IPS DF 4.7 (cell line): Measurements from ENCODE around the gene LDLRAD4.
A peak's percentile ranks its signal among the peaks of the same experiment; 100 is the strongest.
"Not testable (repeated sequence)": the region's sequence is repeated elsewhere in the genome, so short reads cannot be mapped to it uniquely, and the experiment has no call there.

Experiments used
- DNase-seq: peaks from one replicate; pipeline ENCODE4 v3.0.0-alpha.2; 2013; ENCODE audit warnings: low spot score; ENCODE audit errors: extremely low read depth

LDLRAD4 gene

GRCh38 chr18:13481331-13481730 is 262.8 kb downstream of the LDLRAD4 start:
- no peak for DNase-seq

DNA sequence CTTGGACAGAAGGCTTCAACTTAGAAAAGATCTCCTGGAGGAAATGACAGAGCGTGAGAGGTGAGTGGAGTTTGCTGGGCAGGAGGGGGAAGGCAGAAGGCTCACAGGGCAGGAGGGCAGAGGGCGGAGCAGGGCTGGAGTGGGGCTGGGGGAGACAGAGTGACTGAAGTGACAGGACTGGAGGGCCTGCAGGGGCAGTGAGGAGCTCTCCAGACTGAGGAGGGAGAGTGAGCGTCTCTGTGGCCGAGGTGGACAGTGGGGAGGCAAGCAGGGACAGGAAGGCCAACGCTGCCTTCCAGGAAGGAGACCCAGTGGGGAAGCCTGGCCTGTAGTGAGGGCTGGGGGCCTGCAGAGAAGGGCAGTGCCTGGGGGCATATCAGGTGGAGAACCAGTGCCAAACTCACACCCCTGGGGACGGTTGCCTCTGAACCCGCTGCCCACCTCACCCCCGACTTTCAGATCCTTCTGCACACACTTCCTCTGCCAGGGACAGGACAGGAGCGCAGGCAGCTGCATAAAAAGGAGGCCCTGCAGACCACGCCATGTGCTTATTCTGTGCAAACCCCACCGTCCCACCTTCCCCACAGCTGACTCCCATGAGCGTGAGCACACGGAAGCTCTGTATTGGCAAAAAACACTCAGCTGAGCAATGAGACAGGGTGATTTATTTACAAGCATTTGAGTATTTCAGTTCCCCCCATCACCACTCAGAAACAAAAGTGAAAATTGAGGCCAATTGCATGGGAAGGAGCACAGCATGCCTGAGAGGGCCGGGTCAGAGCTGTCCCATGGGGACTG is 263.5 kb downstream of the LDLRAD4 start:
- no peak for DNase-seq

DNA sequence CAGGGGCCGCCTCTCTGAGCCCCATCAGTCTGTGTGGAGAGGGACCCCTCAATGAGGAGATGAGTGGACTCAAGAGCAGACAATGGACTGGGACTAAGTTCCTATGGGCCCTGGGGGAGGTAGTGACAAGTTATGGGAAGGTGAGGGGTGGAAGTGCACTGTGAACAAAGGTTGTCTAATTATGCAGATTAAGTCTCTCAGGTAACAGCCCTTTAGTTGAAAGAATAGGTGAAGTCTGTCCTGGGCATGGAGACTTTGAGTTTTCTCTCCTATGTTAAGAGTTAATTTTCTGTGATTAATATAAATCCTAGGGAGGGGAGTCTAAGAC is 264.0 kb downstream of the LDLRAD4 start:
- no peak for DNase-seq

DNA sequence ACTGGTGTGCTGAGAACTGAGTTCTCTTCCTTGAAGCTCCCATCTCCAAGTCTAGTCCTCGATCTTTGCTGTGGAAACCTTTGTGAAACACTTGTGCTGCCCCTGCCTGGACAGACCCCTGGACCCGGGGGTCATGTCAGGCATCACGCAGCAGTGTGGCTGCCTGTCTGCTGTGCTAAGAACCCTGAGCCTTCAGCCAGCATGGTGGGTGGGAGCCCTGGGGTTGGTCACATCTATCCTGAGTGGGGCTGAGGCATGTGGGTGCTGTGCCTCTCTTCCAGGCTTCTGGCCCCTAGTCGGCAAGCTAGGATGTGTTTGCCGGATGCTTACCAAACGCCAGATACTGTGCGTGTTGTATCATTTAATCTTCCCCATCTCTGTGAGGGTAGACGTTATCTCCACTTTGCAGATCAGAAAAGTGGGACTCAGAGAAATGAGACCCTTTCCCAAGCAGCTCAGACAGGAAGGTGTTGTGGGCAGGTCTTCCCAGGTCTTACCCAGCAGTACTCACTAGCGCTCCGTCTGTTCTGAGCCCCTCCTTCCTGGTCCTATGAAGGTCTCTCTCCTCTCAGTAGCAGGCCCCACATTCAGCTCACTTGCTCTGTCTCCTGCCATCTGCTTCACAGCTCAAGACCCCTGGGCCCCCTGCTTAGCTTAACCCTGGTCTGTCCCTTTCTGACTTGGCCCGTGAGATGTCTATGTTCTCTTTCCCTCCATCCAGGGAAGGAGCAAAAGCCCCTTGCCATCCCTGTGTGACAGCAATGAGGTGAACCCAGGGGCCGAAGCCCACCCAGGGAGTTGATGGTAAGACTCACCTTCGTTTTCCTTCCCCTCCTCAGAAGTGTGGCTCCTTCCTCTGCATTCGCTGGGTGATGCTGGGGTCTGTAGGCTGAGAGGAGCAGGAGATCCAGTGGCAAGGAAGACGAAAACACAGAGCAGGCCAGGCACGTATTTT is 265.0 kb downstream of the LDLRAD4 start:
- no peak for DNase-seq

DNA sequence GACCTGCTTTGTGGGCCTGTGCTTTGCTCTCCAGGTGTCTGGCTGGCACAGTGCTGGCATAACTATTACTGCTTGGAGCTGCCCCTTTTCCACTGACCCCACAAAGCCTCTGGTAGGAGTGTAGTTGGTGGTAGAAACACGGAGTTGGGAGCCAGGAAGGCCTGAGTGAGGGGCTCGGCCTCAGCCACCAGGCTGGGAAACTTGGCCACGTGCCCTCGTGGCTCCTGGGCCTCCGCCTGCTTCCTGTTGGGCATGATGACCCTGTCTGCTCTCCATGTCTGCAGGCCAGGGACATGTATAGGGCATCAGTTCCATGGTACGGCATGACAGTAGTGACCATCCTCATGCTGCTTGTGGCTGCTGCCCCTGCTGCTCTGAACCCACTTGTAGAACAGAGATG is 266.6 kb downstream of the LDLRAD4 start:
- DNase-seq = no peak

DNA sequence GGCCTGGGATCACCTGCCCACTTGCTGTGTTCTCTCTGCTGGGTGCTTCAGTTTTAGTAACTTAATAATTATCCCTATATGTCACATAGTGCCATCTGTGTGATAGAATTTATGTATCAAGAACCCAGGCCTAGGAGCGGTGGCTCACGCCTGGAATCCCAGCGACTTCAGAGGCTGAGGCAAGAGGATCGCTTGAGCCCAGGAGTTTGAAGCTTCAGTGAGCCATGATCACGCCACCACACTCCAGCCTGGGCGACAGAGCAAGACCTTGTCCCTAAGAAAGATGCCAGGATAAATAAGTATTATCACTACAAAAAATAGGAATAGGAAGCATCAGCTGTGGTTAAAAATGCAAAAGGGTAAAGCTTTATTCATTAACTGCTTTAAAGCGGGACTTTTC is 267.0 kb downstream of the LDLRAD4 start:
- DNase-seq = no peak

- DNase-seq = no peak
These were observed 267.7 kb downstream of the LDLRAD4 start for GRCh38 chr18:13486284-13486683.

GRCh38 chr18:13486686-13487085 is 268.1 kb downstream of the LDLRAD4 start:
- DNase-seq = no peak

DNA sequence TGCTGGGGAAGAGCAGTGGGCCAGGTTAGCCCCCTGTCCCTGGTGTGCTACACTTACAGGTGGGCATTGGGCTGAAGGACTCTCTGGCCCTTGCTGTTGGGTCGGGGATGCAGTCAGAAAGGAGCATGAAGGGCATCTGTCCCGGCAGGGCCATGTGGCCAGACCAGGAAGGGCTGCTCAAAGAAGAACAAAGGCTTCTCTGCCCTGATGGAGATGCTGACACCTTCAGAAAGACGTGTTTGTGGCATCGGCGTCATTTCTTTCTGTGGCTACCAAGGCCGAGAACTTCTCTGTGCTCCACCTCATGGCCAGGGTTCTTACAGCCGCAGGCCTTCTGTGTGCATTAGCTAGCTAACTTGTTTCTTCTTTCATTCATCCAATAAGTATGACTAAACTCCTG is 268.7 kb downstream of the LDLRAD4 start:
- no peak for DNase-seq

GRCh38 chr18:13488281-13488929 is 269.8 kb downstream of the LDLRAD4 start:
- DNase-seq = no peak

GRCh38 chr18:13489303-13489702 is 270.7 kb downstream of the LDLRAD4 start:
- DNase-seq = not testable (repeated sequence)

DNA sequence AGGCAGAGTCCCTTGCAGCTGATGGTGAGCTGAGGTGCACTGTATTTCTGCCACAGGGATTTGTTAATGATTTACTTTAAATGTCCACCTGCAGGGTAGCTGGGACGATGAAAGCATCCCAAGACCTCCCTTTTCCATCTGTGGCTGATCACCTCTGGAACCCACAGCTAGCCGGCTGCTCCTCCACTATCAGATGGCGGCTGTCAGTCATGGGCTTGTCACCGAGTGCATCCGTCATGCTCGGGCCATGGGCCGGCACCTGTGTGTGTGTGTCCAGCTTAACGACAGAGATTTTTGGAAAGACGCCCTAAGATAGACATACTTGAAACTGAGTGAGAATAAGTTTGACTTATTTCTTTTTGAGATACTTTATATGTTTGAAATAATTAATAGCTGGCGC is 272.6 kb downstream of the LDLRAD4 start:
- DNase-seq = no peak

DNA sequence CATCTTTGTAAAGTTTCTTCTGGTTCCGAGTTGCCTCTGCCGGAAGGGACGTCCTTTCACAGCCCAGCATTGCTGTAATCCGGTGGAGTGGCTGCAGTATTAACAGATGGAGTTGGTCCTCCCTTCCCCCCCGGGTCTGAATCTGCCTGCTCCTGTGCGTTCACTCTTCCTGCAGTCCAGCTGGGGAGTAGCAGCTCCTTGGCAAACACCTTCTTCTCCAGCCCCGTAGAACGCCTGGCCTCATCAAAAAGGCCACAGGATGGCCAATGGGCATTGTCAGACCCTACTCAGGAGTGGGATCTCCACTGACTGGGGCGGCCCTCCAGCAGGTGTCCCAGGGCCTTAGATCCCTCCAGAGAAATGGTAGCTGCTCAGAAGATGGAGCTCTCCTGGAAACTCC is 273.8 kb downstream of the LDLRAD4 start:
- no peak for DNase-seq

DNA sequence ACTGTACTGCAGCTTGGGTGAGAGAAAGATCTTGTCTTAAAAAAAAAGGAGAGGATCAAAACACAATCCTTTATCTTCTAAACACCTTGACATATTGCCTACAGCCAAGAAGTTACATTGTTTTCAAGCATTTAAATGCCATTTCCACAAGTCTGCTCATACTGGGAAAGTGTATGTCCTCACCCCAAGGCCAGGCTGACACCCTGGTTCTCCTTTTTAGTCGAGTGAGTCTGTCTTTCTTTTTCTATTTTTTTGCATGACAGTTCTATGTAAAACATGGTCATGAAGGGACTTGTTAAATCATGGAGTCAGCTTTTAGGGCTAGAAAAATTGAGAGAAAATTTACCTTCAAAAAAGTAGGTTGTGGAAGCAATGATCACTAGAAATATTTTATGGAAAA is 274.5 kb downstream of the LDLRAD4 start:
- DNase-seq = no peak

- DNase-seq = no peak
These were observed 275.2 kb downstream of the LDLRAD4 start for GRCh38 chr18:13493725-13494124.

- DNase-seq = no peak
These were observed 276.4 kb downstream of the LDLRAD4 start for GRCh38 chr18:13494871-13495445.

DNA sequence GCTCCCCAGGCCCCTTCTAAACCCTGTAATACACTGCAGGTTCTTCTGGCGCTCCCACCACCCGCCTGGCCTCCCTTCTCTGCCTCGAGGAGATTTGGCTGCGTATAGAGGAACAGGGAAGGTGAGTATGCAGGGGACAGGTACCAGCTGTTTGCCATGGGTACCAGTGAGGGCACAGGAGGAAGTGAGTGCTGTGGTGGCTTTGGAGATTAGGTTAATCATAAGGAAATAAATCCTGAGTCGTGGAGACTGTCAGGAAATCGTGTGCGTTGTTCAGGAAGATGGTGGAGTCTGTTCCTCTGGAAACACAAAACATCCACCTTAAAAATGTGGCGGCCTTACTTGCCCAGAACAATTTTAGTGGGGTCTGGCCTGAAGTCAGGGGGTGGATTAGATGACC is 277.4 kb downstream of the LDLRAD4 start:
- no peak for DNase-seq

DNA sequence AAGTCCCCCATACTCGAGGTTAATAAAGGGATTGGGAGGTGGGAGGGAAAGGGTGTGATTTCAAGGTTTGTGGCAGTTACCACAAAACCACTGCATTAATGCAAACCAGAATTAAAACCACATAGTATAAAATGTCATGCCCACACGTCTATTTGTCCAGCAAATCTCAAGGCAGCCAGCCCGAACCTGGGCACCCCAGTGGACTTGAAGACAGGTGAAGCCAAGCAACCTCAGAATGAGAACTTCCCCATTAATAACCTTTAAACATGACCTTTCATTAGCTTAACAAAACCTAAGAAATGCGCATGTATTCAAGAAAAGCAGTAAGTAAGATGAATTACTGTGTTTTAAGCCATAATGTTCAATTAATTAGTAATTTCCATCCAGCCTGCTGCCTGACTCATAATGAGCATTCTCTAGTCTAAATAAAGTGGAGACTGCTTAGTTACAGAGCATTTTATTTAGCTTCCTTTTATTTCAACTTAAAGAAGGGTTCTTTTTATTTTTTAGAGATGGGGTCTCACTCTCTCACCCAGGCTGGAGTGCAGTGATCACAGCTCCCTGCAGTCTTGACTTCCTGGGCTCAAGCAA is 278.2 kb downstream of the LDLRAD4 start:
- DNase-seq = no peak

GRCh38 chr18:13499803-13500202 is 281.2 kb downstream of the LDLRAD4 start:
- DNase-seq = no peak

DNA sequence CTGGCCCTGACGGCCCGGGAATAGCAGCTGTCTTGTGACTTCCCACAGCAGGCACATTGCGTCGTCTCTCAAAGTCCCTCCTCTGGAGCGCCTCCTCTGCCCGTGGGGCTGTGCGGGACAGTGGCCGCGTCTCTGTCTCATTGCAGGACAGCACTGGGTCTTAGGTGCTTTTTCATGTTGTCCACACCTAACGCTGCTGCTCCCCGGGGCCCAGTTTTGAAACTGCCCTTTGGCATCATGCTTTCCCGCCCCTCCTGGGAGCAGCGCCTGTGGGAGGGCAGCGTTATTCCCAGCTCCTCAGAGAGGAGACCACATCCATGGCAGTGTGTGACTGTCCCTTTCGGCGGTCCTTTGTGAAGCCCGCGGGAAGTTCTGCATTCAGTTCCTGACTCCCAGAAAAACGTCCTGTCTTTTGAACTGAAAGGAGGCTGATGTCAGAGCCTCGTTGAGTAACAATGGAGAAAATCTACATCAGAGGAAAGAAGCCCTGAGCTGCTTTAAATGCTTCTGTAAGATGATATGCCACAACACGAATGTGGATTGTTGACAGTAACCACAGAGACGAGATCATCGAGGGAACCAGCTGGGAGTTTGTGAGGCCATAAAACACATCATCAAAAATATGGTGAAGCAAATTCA is 281.8 kb downstream of the LDLRAD4 start:
- DNase-seq = peak; percentile 71
